ENCODE results near the gene CCDC158. TPM values are rescaled to one million over a fixed set of nuclear protein-coding genes. Genes with fewer than 3 reads are reported as not detected.

Gene CCDC158
- total RNA-seq, 3 donors from 2014 or later (not counting 1 experiment from before 2014, with no cell fraction given), result not detected

- Histone ChIP-seq H3K36me3 (ENCODE audit: control insufficient read depth, insufficient read depth, low read length) (no peaks in the 10 kb centered on the region), H3K4me3 (ENCODE audit: low read length) (no peak overlapping the region), H3K4me1 (ENCODE audit: control insufficient read depth, insufficient read depth, low read length) (no peaks in the 10 kb centered on the region), H3K27me3 (ENCODE audit: control insufficient read depth, insufficient read depth, low read length) (no peaks in the 10 kb centered on the region), H3K27ac (ENCODE audit: low read length) (no peak overlapping the region), H3K9me3 (ENCODE audit: control insufficient read depth, insufficient read depth, low read length) (no peaks in the 10 kb centered on the region)
- Mint-ChIP-seq H3K36me3 (no peaks in the 10 kb centered on the region), H3K4me3 (no peak overlapping the region), H3K9me3 (no peaks in the 10 kb centered on the region), H3K27ac (no peak overlapping the region), H3K27me3 (ENCODE audit: low read depth in 2 of 2) (peaks cover 0 to 10% of the 10 kb centered on the region in 2 donors), H3K4me1 (no peaks in the 10 kb centered on the region)
- TF ChIP-seq, protein P1, sequence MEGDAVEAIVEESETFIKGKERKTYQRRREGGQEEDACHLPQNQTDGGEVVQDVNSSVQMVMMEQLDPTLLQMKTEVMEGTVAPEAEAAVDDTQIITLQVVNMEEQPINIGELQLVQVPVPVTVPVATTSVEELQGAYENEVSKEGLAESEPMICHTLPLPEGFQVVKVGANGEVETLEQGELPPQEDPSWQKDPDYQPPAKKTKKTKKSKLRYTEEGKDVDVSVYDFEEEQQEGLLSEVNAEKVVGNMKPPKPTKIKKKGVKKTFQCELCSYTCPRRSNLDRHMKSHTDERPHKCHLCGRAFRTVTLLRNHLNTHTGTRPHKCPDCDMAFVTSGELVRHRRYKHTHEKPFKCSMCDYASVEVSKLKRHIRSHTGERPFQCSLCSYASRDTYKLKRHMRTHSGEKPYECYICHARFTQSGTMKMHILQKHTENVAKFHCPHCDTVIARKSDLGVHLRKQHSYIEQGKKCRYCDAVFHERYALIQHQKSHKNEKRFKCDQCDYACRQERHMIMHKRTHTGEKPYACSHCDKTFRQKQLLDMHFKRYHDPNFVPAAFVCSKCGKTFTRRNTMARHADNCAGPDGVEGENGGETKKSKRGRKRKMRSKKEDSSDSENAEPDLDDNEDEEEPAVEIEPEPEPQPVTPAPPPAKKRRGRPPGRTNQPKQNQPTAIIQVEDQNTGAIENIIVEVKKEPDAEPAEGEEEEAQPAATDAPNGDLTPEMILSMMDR (IDR thresholded peaks at IDR 0.05), result no peak
- intact Hi-C loops (cut with micrococcal nuclease), result no loop called here
- DNase-seq, result no peak
- no peak for ATAC-seq
- 82% methylated on average over 1 of the region's 1 CpG for WGBS (ENCODE audit: insufficient coverage)
Measured at GRCh38 chr4:76342191-76342590, 78.8 kb downstream of the CCDC158 start.

- H3K9me3 ChIP-seq (ENCODE audit: control insufficient read depth, insufficient read depth, low read length), result no peaks in the 10 kb centered on the region
- H3K36me3 Mint-ChIP-seq, result no peaks in the 10 kb centered on the region
- H3K4me3 Mint-ChIP-seq, result no peak overlapping the region
- H3K36me3 ChIP-seq (ENCODE audit: control insufficient read depth, insufficient read depth, low read length), result no peaks in the 10 kb centered on the region
- H3K27me3 ChIP-seq (ENCODE audit: control insufficient read depth, insufficient read depth, low read length), result no peaks in the 10 kb centered on the region
- H3K4me1 ChIP-seq (ENCODE audit: control insufficient read depth, insufficient read depth, low read length), result no peaks in the 10 kb centered on the region
- DNase-seq, result no peak
- H3K9me3 Mint-ChIP-seq, result no peaks in the 10 kb centered on the region
- TF ChIP-seq, protein P1 (IDR thresholded peaks at IDR 0.05), result no peak
- intact Hi-C loops (cut with micrococcal nuclease), result no loop called here
- peaks cover 9 to 15% of the 10 kb centered on the region in 2 donors for H3K27me3 Mint-ChIP-seq (ENCODE audit: low read depth in 2 of 2)
- no peak overlapping the region for H3K4me3 ChIP-seq (ENCODE audit: low read length)
- H3K27ac ChIP-seq (ENCODE audit: low read length), result no peak overlapping the region
- H3K4me1 Mint-ChIP-seq, result no peaks in the 10 kb centered on the region
- H3K27ac Mint-ChIP-seq, result no peak overlapping the region
- ATAC-seq, result no peak
Measured at GRCh38 chr4:76341063-76341462, 79.9 kb downstream of the CCDC158 start.

- intact Hi-C loops (cut with micrococcal nuclease), result no loop called here
- H3K27ac ChIP-seq (ENCODE audit: low read length), result no peak overlapping the region
- 65% methylated on average over 2 of the region's 2 CpGs for WGBS (ENCODE audit: insufficient coverage)
- no peaks in the 10 kb centered on the region for H3K9me3 ChIP-seq (ENCODE audit: control insufficient read depth, insufficient read depth, low read length)
- no peaks in the 10 kb centered on the region for H3K4me1 ChIP-seq (ENCODE audit: control insufficient read depth, insufficient read depth, low read length)
- no peaks in the 10 kb centered on the region for H3K36me3 ChIP-seq (ENCODE audit: control insufficient read depth, insufficient read depth, low read length)
- peaks cover 2% of the 10 kb centered on the region for H3K27me3 ChIP-seq (ENCODE audit: control insufficient read depth, insufficient read depth, low read length)
- no peak for ATAC-seq
- no peak overlapping the region for H3K27ac Mint-ChIP-seq
- DNase-seq, result no peak
- no peak overlapping the region for H3K4me3 Mint-ChIP-seq
- no peak overlapping the region for H3K4me3 ChIP-seq (ENCODE audit: low read length)
- no peaks in the 10 kb centered on the region for H3K9me3 Mint-ChIP-seq
- peaks cover 9 to 13% of the 10 kb centered on the region in 2 donors for H3K27me3 Mint-ChIP-seq (ENCODE audit: low read depth in 2 of 2)
- H3K4me1 Mint-ChIP-seq, result no peaks in the 10 kb centered on the region
- TF ChIP-seq, protein P1 (IDR thresholded peaks at IDR 0.05), result no peak
- no peaks in the 10 kb centered on the region for H3K36me3 Mint-ChIP-seq
Measured at GRCh38 chr4:76339364-76339763, 81.6 kb downstream of the CCDC158 start.

DNA sequence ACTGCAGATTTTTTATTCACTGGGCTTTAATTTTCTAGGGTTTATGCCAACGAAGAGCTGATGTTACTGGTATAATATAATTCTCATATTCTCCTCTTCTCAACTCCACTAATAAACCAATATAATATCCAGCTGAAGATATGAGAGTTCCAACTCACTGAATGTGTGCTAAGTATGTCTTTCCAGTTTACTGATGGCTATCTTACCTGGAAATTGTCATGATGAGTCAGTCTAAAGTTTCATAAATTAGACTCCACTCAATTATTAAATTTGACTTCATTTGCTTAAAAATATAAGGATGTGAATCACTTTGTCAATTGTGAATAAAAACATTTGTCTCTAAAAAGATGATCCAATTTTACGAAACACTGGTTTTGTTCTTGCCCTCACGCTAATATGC, 86.1 kb downstream of the CCDC158 start:
- intact Hi-C loops (cut with micrococcal nuclease), result no loop called here
- WGBS (ENCODE audit: insufficient coverage), result 100% methylated on average over 2 of the region's 3 CpGs
- no peaks in the 10 kb centered on the region for H3K9me3 Mint-ChIP-seq
- TF ChIP-seq, protein P1 (IDR thresholded peaks at IDR 0.05), result no peak
- peaks cover 9 to 20% of the 10 kb centered on the region in 2 donors for H3K27me3 Mint-ChIP-seq (ENCODE audit: low read depth in 2 of 2)
- Histone ChIP-seq H3K27me3 (ENCODE audit: control insufficient read depth, insufficient read depth, low read length) (peaks cover 7% of the 10 kb centered on the region), H3K36me3 (ENCODE audit: control insufficient read depth, insufficient read depth, low read length) (no peaks in the 10 kb centered on the region), H3K4me1 (ENCODE audit: control insufficient read depth, insufficient read depth, low read length) (no peaks in the 10 kb centered on the region), H3K27ac (ENCODE audit: low read length) (no peak overlapping the region), H3K9me3 (ENCODE audit: control insufficient read depth, insufficient read depth, low read length) (no peaks in the 10 kb centered on the region), H3K4me3 (ENCODE audit: low read length) (no peak overlapping the region)
- ATAC-seq (no peak), DNase-seq (no peak)
- no peaks in the 10 kb centered on the region for H3K36me3 Mint-ChIP-seq
- no peak overlapping the region for H3K27ac Mint-ChIP-seq
- H3K4me1 Mint-ChIP-seq, result no peaks in the 10 kb centered on the region
- no peak overlapping the region for H3K4me3 Mint-ChIP-seq

Measured in natural killer cell (primary cell).